Activated CD4-positive, alpha-beta T cell treated with anti-CD3 and anti-CD28 coated beads, Interleukin-2, amount 10 ng/mL, durations not matched to agents 24 days and 14 days (primary cell): ENCODE measurements around the gene CIB2. TPM values are rescaled to one million over a fixed set of nuclear protein-coding genes. Genes with fewer than 3 reads are reported as not detected.

Experiments
- DNase-seq: peaks from one replicate; pipeline ENCODE4 v3.0.0; 2022
- H3K27ac Mint-ChIP-seq: one replicate; pipeline ENCODE4 v1.8.0; 2022; ENCODE audit warnings: mild to moderate bottlenecking, mixed read lengths
- H3K27me3 Mint-ChIP-seq: one replicate; pipeline ENCODE4 v1.8.0; 2022; ENCODE audit warnings: mixed read lengths
- H3K36me3 Mint-ChIP-seq: one replicate; pipeline ENCODE4 v1.8.0; 2022; ENCODE audit warnings: low read depth, mild to moderate bottlenecking, mixed read lengths
- H3K4me1 Mint-ChIP-seq: one replicate; pipeline ENCODE4 v1.8.0; 2021; ENCODE audit warnings: mixed read lengths
- H3K4me3 Mint-ChIP-seq: one replicate; pipeline ENCODE4 v1.8.0; 2022; ENCODE audit warnings: mild to moderate bottlenecking, moderate library complexity, mixed read lengths
- H3K9me3 Mint-ChIP-seq: one replicate; pipeline ENCODE4 v1.8.0; 2021; ENCODE audit warnings: mixed read lengths
- intact Hi-C: fragments of 100-400 bp; cut with micrococcal nuclease; formaldehyde crosslinking; loops from one replicate; pipeline ENCODE4 v1.15.1; 2023
- total RNA-seq: library from RNA; stranded (reverse); gene quantifications from 2 replicates; pipeline ENCODE4 v1.2.3, GENCODE V29; 2022

Gene CIB2
- total RNA-seq, 1 donor from 2014 or later, result 1.5 TPM

DNA sequence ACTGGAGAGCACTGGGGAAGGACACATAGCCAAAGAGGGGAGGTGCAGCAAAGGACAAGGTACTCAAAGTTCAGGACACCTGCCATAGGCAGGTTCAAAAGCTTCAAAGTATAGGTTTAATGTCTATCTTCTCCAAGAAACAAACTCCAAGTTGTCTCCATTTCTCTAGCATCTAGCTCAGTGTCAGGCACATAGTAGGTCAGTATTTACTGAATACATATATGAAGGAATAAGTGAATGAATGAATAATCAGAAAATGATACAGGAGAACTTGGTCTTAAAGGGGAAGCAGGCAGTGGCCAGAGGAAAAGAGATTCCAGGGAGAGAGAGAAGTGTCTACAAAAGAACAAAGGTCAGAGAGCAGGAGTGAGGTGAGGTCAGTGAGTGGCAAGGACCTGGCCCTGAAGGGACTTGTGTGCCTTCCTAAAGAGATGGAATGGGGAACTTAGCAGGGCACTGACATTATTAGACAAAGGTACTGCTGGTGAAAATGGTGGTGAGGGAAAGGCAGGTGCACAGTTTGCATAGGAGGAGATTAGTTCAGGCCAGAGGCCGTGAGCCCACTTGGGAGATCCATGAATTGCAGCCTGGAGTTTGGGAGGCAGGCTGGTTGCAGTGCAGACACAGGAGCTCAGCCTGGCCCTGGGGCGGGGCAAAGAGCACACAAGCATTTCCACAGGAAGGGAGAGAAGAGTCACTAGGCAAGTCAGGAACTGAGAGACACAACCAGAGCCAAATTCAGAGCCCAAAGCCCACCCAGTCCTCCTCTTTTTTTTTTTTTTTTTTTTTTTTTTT lies 75.1 kb downstream of the CIB2 start:
- H3K27ac Mint-ChIP-seq, result peak overlapping the region; percentile 77
- no peaks in the 10 kb centered on the region for H3K9me3 Mint-ChIP-seq
- peaks cover 83% of the 10 kb centered on the region for H3K4me1 Mint-ChIP-seq
- intact Hi-C loops, result no loop called here
- DNase-seq, result no peak
- no peaks in the 10 kb centered on the region for H3K27me3 Mint-ChIP-seq
- peaks cover 21% of the 10 kb centered on the region for H3K36me3 Mint-ChIP-seq
- H3K4me3 Mint-ChIP-seq, result peak overlapping the region; percentile 66

DNA sequence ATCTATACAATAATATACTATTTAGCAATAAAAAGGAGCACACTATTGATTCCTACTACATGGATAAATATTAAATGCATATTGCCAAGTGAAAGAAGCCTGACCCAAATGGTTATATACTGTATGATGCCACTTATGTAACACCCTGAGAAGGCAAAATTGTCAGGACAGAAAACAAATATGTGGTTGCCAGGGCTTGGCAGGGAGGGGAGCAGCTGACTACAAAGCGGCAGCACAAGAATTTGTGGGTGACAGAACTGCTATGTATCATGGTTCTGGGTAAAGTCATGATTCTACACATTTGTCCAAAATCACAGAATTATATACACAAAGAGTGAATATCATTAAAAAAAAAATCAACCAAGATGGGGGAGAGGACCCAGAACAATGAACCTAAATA lies 76.3 kb downstream of the CIB2 start:
- Mint-ChIP-seq H3K27ac (peak overlapping the region; percentile 45), H3K27me3 (no peaks in the 10 kb centered on the region), H3K9me3 (no peaks in the 10 kb centered on the region), H3K36me3 (peaks cover 21% of the 10 kb centered on the region), H3K4me3 (no peak overlapping the region), H3K4me1 (peaks cover 89% of the 10 kb centered on the region)
- intact Hi-C loops, result no loop called here
- no peak for DNase-seq

Other genes starting within 250 kb of the CIB2 start
- 56.8 and 62.3 TPM in 2 replicates for gene TBC1D2B, start 53.7 kb downstream of the CIB2 start, total RNA-seq
- gene SH2D7, start 38.9 kb downstream of the CIB2 start, total RNA-seq, result not detected in 2 replicates
- 165 and 169 TPM in 2 replicates for gene IDH3A, start 17.9 kb upstream of the CIB2 start, total RNA-seq
- not detected in 2 replicates for gene ACSBG1, start 103.1 kb upstream of the CIB2 start, total RNA-seq
- gene DNAJA4, start 133.1 kb upstream of the CIB2 start, total RNA-seq, result 74.1 and 75.9 TPM in 2 replicates
- gene SKIC8, start 168.2 kb upstream of the CIB2 start, total RNA-seq, result 57.6 and 62.2 TPM in 2 replicates
- gene CRABP1, start 208.9 kb upstream of the CIB2 start, total RNA-seq, result not detected in 2 replicates